Osteocyte (in vitro differentiated cells): Measurements from ENCODE around the gene NAA10. TPM values are rescaled to one million over a fixed set of nuclear protein-coding genes. Genes with fewer than 3 reads are reported as not detected.

Source experiments
- DNase-seq: peaks from one replicate; pipeline ENCODE4 v3.0.0; 2021; ENCODE audit warnings: mixed read lengths; ENCODE audit not compliant: unreplicated experiment; ENCODE audit errors: extremely low spot score
- H3K27ac Mint-ChIP-seq: one replicate; pipeline ENCODE4 v1.8.0; 2021; ENCODE audit warnings: mild to moderate bottlenecking, mixed read lengths; ENCODE audit not compliant: unreplicated experiment
- H3K27me3 Mint-ChIP-seq: one replicate; pipeline ENCODE4 v1.8.0; 2021; ENCODE audit warnings: mixed read lengths; ENCODE audit not compliant: unreplicated experiment
- H3K36me3 Mint-ChIP-seq: one replicate; pipeline ENCODE4 v1.8.0; 2021; ENCODE audit warnings: mixed read lengths; ENCODE audit not compliant: unreplicated experiment
- H3K4me1 Mint-ChIP-seq: one replicate; pipeline ENCODE4 v1.8.0; 2021; ENCODE audit warnings: mixed read lengths; ENCODE audit not compliant: unreplicated experiment
- H3K4me3 Mint-ChIP-seq: one replicate; pipeline ENCODE4 v1.8.0; 2021; ENCODE audit warnings: mild to moderate bottlenecking, moderate library complexity, mixed read lengths; ENCODE audit not compliant: unreplicated experiment
- H3K9me3 Mint-ChIP-seq: one replicate; pipeline ENCODE4 v1.8.0; 2021; ENCODE audit warnings: mixed read lengths; ENCODE audit not compliant: unreplicated experiment
- CTCF ChIP-seq: fragments of 200-600 bp; sonication (generic); IDR thresholded peaks from 2 replicates; pipeline ENCODE4 v1.5.0; 2021; ENCODE audit warnings: antibody characterized with exemption, mild to moderate bottlenecking, moderate library complexity
- total RNA-seq: library from RNA; stranded (reverse); gene quantifications from 2 replicates; pipeline ENCODE4 v1.2.1, GENCODE V29; 2021

NAA10 gene
- total RNA-seq, 1 donor from 2014 or later = 96.6 TPM

GRCh38 chrX:153953342-153953830 lies 18.5 kb upstream of the NAA10 start:
- H3K36me3 Mint-ChIP-seq = peaks cover 41% of the 10 kb centered on the region
- no peaks in the 10 kb centered on the region for H3K9me3 Mint-ChIP-seq
- peak overlapping the region; percentile 62 for H3K27ac Mint-ChIP-seq
- H3K27me3 Mint-ChIP-seq = no peaks in the 10 kb centered on the region
- H3K4me3 Mint-ChIP-seq = no peak overlapping the region
- H3K4me1 Mint-ChIP-seq = peaks cover 7% of the 10 kb centered on the region
- TF ChIP-seq CTCF = peak; percentile 100
- peak; percentile 95 for DNase-seq

- Mint-ChIP-seq H3K27me3 (no peaks in the 10 kb centered on the region), H3K36me3 (peaks cover 42% of the 10 kb centered on the region), H3K4me3 (no peak overlapping the region), H3K9me3 (no peaks in the 10 kb centered on the region), H3K27ac (no peak overlapping the region), H3K4me1 (peaks cover 10% of the 10 kb centered on the region)
- no peak for DNase-seq
- no peak for TF ChIP-seq CTCF
Observed at GRCh38 chrX:153952373-153953026, 17.7 kb upstream of the NAA10 start.

GRCh38 chrX:153951683-153952372 lies 17.0 kb upstream of the NAA10 start:
- DNase-seq = no peak
- no peak overlapping the region for H3K27ac Mint-ChIP-seq
- H3K27me3 Mint-ChIP-seq = no peaks in the 10 kb centered on the region
- no peak overlapping the region for H3K4me3 Mint-ChIP-seq
- TF ChIP-seq CTCF = no peak
- H3K9me3 Mint-ChIP-seq = no peaks in the 10 kb centered on the region
- H3K36me3 Mint-ChIP-seq = peaks cover 42% of the 10 kb centered on the region
- H3K4me1 Mint-ChIP-seq = peaks cover 13% of the 10 kb centered on the region

- Mint-ChIP-seq H3K36me3 (peaks cover 31% of the 10 kb centered on the region), H3K27me3 (no peaks in the 10 kb centered on the region), H3K4me1 (peaks cover 13% of the 10 kb centered on the region)
Observed at GRCh38 chrX:153950127-153950526, 15.3 kb upstream of the NAA10 start.

More at GRCh38 chrX:153950127-153950526, 15.3 kb upstream of the NAA10 start:
- no peak overlapping the region for H3K4me3 Mint-ChIP-seq
- DNase-seq = no peak
- H3K9me3 Mint-ChIP-seq = no peaks in the 10 kb centered on the region
- no peak overlapping the region for H3K27ac Mint-ChIP-seq
- no peak for TF ChIP-seq CTCF
